Fibroblast of mammary gland (primary cell): ENCODE measurements around the gene USB1.

Experiments used
- DNase-seq: peaks from one replicate; pipeline ENCODE4 v3.0.0-alpha.2; 2010; ENCODE audit warnings: low read depth
- H3K4me3 ChIP-seq: 2 replicates; pipeline ENCODE4 v1.5.1; 2011; ENCODE audit warnings: low read depth, mild to moderate bottlenecking, low read length, moderate library complexity; ENCODE audit not compliant: control insufficient read depth
- CTCF ChIP-seq: conservative IDR thresholded peaks from 2 replicates; pipeline ENCODE4 v1.5.1; 2011; ENCODE audit warnings: low read depth, low read length, inconsistent platforms; ENCODE audit not compliant: control insufficient read depth, insufficient read depth

Gene USB1

DNA sequence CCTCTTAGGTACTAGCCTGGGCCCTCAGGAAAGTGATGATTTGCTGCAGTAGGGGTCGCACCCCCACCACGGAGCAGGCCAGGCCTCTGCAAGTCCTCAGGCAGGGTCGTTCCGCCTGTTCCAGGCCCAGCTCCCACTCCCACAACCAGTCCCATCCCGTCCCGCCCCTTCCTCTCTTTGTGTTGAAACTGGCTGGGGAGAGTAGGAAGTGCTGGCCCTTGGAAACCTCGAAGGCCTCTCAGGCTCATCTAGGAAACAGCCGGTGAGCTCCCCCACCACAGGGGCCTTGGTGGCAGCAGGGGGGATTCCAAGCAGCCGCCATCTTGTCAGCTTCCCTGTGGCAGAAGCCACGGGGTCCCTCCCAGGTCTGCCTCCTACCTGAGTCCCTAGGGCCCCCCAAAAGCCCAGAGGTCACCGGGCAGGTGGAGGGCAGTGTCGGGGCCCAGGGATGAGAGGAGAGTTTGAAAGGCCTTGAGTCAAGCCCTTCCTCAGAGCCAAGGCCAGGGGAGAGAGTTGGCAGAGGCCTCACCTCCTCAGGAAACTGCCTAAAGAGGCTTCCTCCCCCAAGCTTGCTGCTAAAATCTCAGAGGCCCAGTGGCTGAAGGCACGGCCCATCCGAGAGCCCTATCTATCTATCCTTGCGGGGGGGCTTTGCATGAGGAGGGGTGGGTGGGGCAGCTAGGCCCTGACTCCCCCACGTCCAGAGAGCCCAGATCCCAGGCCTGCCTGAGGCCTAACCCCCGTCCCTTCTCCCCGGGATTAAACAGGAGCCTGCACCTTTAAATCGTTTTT lies 46.5 kb downstream of the USB1 start:
- TF ChIP-seq CTCF = no peak
- H3K4me3 ChIP-seq = no peak overlapping the region
- no peak for DNase-seq

DNA sequence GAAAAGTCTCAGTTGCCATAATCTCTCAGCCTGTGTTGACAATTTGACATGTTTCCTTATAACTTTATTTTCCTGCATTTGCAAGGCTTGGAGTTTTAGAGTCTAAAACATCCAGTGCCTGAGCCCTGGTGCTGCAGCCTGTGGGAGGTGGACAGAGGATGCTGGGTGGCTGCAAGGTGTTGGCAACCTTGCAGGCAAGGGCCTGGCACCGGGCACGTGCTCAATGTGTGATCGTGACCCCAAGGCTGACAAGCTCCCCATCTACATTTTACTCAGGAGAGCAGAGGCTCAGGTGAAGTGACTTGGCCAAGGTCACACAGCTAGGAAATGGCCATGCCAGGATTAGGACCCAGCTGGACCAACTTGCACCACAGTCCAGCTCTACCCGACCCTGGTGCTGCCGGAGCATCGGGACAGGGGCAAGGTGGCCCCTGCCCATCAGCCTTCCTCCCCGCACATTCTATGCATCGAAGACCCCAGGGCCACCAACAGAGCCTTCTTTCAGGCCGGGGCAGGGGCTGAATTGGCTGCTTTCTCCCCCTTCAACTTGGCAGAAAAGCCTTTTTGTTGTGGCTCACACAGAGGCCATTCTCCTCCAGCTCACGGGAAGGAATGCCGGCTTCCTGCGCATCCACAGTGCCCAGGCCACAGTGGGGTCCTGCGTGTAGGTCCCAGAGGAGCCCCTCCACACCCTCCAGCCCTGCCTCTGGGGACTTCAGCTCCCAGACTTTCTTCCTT lies 47.5 kb downstream of the USB1 start:
- DNase-seq = no peak
- TF ChIP-seq CTCF = no peak
- no peak overlapping the region for H3K4me3 ChIP-seq

- no peak for DNase-seq
- TF ChIP-seq CTCF = no peak
- H3K4me3 ChIP-seq = no peak overlapping the region
Observed at GRCh38 chr16:58049232-58050185, 48.3 kb downstream of the USB1 start.

DNA sequence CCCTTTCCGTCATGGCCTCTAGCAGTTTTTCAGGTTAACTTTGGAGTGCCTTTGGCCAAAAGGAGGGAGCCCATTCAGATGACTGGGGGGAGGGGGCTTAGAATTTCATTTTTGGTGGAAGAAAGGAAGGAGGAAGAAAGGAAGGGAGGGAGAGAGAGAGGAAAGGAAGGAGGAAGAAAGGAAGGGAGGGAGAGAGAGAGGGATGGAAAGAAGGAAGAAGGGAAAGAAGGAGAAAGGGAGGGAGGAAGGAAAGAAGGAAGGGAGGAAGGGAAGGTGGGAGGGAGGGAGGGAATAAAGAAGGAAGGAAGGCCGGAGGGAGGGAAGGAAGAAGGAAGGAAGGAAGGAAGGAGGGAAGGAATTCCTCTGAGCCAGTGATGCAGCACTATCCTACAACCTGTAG lies 50.1 kb downstream of the USB1 start:
- TF ChIP-seq CTCF = no peak
- no peak overlapping the region for H3K4me3 ChIP-seq
- no peak for DNase-seq

DNA sequence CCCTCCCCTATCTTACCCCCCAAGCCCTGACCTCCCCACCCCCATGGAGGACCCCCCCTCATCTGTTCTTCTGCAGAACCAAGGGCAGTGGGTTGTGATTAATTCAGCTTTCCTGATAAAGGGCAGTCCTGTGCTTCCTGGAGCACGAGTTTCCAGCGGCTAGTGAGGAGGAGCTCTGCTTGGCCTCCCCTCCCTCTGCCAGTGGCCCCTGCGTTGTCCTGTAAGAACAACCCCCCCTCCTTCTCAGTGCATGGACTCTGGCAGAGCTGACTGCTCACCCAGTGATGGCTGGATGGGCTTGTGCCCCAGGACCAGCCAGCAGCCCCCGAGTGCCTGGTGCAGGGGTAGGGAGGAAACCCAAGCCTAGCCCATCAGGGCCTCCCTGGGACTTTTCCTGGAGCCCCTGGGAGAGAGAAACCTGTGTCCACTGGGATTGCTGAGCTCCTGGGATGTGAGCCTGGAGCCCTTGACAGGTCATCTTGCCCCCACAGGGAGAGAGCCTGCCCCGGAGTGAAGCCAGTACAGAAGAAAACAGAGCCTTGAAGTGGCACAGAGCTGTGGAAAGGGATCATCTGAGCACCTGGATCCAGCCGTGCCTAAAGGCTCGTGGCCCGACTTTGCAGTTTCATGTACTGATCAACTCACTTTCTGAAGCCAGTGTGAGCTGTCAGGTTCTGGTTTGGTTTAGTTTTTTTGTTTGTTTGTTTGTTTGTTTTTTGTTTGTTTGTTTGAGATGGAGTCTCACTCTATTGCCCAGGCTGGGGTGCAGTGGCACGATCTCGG lies 50.8 kb downstream of the USB1 start:
- DNase-seq = no peak
- no peak overlapping the region for H3K4me3 ChIP-seq
- TF ChIP-seq CTCF = no peak

GRCh38 chr16:58053682-58054005 lies 52.4 kb downstream of the USB1 start:
- no peak for TF ChIP-seq CTCF
- DNase-seq = no peak
- no peak overlapping the region for H3K4me3 ChIP-seq
